GM13976 (cell line): ENCODE measurements around the gene INCA1.
"Not testable (repeated sequence)": the region's sequence is repeated elsewhere in the genome, so short reads cannot be mapped to it uniquely, and the experiment has no call there.

Experiments used
- DNase-seq: peaks from one replicate; pipeline ENCODE4 v3.0.0; 2012; ENCODE audit warnings: low spot score
- in situ Hi-C: fragments of 300-500 bp; cut with MboI; formaldehyde crosslinking; loops from one replicate; pipeline ENCODE4 v1.12.0; 2022; ENCODE audit warnings: low sequenced_read_pairs, mixed read lengths, inconsistent platforms; ENCODE audit not compliant: unreplicated experiment
- TF ChIP-seq, protein P1 (sequence below): IDR thresholded peaks from 2 replicates; pipeline ENCODE4 v1.5.1; 2012; ENCODE audit warnings: borderline replicate concordance, mild to moderate bottlenecking; ENCODE audit not compliant: insufficient read depth; ENCODE audit errors: extremely low read depth, missing control alignments, control extremely low read depth

INCA1 gene

DNA sequence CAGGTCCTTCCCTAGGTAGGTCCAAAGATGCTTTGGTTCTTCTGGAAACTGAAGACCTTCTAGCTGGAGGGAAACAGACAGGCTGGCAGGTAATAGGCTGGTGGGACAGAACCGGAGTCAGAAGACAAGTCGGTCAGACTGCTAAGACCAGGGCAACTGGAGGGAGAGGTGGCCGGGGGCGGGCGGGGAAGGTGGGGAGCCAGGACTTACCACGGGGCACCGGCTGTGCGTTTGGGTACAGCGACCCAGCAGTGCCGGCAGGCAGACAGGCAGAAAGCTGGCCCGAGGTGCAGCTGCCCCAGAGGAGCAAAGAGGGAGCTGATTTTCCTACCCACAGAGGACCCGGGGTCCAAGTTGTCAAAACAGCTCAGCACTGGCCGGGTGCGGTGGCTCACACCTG is 37.3 kb upstream of the INCA1 start:
- TF ChIP-seq, protein P1, sequence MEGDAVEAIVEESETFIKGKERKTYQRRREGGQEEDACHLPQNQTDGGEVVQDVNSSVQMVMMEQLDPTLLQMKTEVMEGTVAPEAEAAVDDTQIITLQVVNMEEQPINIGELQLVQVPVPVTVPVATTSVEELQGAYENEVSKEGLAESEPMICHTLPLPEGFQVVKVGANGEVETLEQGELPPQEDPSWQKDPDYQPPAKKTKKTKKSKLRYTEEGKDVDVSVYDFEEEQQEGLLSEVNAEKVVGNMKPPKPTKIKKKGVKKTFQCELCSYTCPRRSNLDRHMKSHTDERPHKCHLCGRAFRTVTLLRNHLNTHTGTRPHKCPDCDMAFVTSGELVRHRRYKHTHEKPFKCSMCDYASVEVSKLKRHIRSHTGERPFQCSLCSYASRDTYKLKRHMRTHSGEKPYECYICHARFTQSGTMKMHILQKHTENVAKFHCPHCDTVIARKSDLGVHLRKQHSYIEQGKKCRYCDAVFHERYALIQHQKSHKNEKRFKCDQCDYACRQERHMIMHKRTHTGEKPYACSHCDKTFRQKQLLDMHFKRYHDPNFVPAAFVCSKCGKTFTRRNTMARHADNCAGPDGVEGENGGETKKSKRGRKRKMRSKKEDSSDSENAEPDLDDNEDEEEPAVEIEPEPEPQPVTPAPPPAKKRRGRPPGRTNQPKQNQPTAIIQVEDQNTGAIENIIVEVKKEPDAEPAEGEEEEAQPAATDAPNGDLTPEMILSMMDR = no peak
- in situ Hi-C loops = no loop called here
- no peak for DNase-seq

GRCh38 chr17:5034063-5034462 is 36.7 kb upstream of the INCA1 start:
- TF ChIP-seq, protein P1 = no peak
- no peak for DNase-seq
- in situ Hi-C loops = no loop called here

DNA sequence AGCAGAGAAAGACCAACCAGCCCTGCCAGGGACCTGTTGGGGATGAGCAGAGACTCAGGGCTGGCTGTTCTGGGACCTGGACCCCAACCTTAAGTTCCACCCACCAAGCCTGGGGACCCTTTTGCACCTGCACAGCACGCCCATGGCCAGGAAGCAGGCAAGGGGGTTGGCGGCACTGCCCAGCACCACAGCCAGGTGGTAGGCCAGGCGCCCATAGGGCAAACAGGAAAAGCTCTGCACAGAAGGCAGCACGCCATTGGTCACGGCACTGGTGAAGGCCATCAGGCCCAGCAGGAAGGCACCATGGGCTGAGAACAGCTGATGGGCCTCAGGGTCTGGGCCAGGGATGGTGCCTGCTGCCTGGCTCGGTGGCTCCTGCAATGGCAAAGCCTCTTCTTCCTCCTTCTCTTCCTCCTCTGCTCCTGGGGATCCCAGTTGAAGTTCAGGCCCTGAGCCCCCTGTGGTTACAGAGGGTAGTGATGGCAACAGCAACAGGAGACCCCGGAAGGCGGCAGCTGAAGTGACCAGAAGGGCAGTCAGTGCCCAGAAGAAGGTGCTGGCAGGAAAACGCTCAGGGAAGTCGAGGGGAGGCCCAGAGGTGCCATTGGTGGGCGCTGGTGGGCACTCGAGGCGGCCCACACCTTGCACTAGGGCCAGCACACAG is 36.2 kb upstream of the INCA1 start:
- TF ChIP-seq, protein P1 = no peak
- in situ Hi-C loops = no loop called here
- peak; percentile 19 for DNase-seq

- DNase-seq = peak; percentile 13
- TF ChIP-seq, protein P1 = no peak
- in situ Hi-C loops = no loop called here
Measured at GRCh38 chr17:5032865-5033264, 35.5 kb upstream of the INCA1 start.

- in situ Hi-C loops = no loop called here
- DNase-seq = peak; percentile 91
- TF ChIP-seq, protein P1 = peak; percentile 66
Measured at GRCh38 chr17:5031365-5032082, 34.2 kb upstream of the INCA1 start.

DNA sequence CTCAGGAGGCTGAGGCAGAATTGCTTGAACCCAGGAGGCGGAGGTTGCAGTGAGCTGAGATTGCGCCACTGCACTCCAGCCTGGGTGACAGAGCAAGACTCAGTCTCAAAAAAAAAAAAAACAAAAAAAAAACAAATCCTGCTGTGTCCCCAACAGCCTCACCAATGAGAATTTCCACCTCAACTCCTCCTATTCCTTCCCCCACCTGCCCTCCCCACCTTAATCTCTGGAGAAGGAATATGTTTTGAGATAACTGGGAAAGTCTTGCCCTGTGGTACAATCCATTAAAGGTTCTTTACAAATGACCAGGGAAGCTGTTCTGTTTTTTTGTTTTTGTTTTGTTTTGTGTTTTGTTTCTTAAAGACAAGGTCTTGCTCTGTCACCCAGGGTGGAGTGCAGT is 32.8 kb upstream of the INCA1 start:
- in situ Hi-C loops = not testable (repeated sequence)

DNA sequence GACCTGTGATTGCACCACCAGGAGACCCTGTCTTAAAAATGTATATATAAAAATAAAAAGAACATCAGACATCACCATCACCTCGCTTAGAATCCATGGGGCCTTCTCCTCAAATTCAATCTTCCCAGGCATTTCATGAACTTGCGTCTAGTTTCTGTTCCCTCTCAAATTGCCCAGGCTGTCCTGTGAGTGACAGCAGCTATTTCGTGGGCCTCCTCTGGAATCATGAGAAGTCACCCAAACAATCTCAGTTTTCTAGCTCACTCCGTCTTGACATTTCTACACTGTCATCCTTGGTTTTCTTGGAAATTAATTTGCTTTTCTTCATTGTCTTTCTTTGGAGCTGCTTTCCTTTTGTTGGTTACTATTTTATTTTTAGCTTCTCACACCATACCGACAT is 30.6 kb upstream of the INCA1 start:
- in situ Hi-C loops = no loop called here
- no peak for DNase-seq
- TF ChIP-seq, protein P1 = no peak

More for the DNA sequence above, 32.8 kb upstream of the INCA1 start:
- not testable (repeated sequence) for DNase-seq
